ENCODE data around the gene DYNLRB1. TPM values are rescaled to one million over a fixed set of nuclear protein-coding genes. Genes with fewer than 3 reads are reported as not detected.

DYNLRB1 gene
- total and polyA plus RNA-seq, 2 donors (not counting 3 experiments of a cell fraction or from before 2014, with no cell fraction given): 142 to 245 TPM

- dilution Hi-C loops (cut with MboI; ENCODE audit: extremely low pct_ligation_motif_present, low sequenced_read_pairs): no loop called here
- Histone ChIP-seq H3K27me3 (ENCODE audit: control insufficient read depth in 2 of 2, insufficient read depth in 2 of 2, low read length in 2 of 2) (no peaks in the 10 kb centered on the region), H4K20me1 (replicated peaks; ENCODE audit: control insufficient read depth, extremely low read depth, insufficient read depth, low read length) (no peaks in the 10 kb centered on the region), H3K9ac (replicated peaks; ENCODE audit: extremely low read depth, insufficient read depth, low read length) (peak overlapping the region; percentile 84), H3K9me3 (replicated peaks; ENCODE audit: control insufficient read depth, insufficient read depth, low read length) (no peaks in the 10 kb centered on the region), H3K79me2 (ENCODE audit: control insufficient read depth, insufficient read depth, low read length) (peaks cover 35% of the 10 kb centered on the region), H3K27ac (ENCODE audit: insufficient read depth, low read depth, low read length) (peak overlapping the region; percentile 10), H3K4me2 (ENCODE audit: insufficient read depth, low read length) (peak overlapping the region; percentile 48), H2AFZ (ENCODE audit: low read depth, low read length) (no peak overlapping the region), H3K4me1 (ENCODE audit: control insufficient read depth, extremely low read depth, insufficient read depth, low read length) (peaks cover 16% of the 10 kb centered on the region), H3K4me3 (replicated peaks in 1 of 3; ENCODE audit: insufficient read depth in 1 of 3, low read depth in 1 of 3, low read length in 3 of 3) (peak overlapping the region; percentile 20 to 92 (median 79)), H3K9me1 (replicated peaks; ENCODE audit: control insufficient read depth, extremely low read depth, insufficient read depth, low read length) (no peaks in the 10 kb centered on the region), H3K36me3 (ENCODE audit: control insufficient read depth in 2 of 2, extremely low read depth in 1 of 2, insufficient read depth in 2 of 2, low read length in 2 of 2) (peaks cover 0 to 4% of the 10 kb centered on the region in 2 experiments)
- POLR2A ChIA-PET: interaction anchor here (2.5 kb wide), 1 partner anchor 11 kb away, joined by 7 read pairs; no protein-coding TSS in a partner anchor
- no peak for TF ChIP-seq EZH2 (IDR thresholded peaks at IDR 0.05; ENCODE audit: borderline replicate concordance, low read depth, low read length, severe bottlenecking)
- TF ChIP-seq CTCF (IDR thresholded peaks at IDR 0.05; ENCODE audit: extremely low read depth in 1 of 2, insufficient read depth in 1 of 2, low read depth in 1 of 2, low read length in 2 of 2): no peak
- TF ChIP-seq JUN (IDR thresholded peaks at IDR 0.05; ENCODE audit: borderline replicate concordance, insufficient read depth, insufficient read length, low read depth): no peak
- TF ChIP-seq MAX (IDR thresholded peaks at IDR 0.05; ENCODE audit: insufficient read depth, insufficient read length): no peak
- TF ChIP-seq FOS (IDR thresholded peaks at IDR 0.05; ENCODE audit: borderline replicate concordance, insufficient read depth, low read length): no peak
- no peak for TF ChIP-seq POLR2AphosphoS5 (IDR thresholded peaks at IDR 0.05; ENCODE audit: insufficient read depth, low read depth, low read length)
- CTCF ChIA-PET: interaction anchor here (1.0 to 3.0 kb wide), 6 partner anchors 22 to 202 kb away, joined by 3 to 54 read pairs (median 4); no protein-coding TSS in a partner anchor
- DNase-seq (ENCODE audit: low read depth, low spot score): peak; percentile 54
- no TSS peak for BruUV-seq (replicated peaks)
- intact Hi-C loops (cut with micrococcal nuclease): no loop called here
- FAIRE-seq: no peak
Observed at GRCh38 chr20:34514897-34515483, 1.2 kb upstream of the DYNLRB1 start.
